SK-N-DZ (cell line): Measurements from ENCODE around the gene ARHGAP5.
A peak's percentile ranks its signal among the peaks of the same experiment; 100 is the strongest.

Experiments
- DNase-seq: peaks from one replicate; pipeline ENCODE4 v3.0.0-alpha.2; 2015; ENCODE audit warnings: low spot score

Gene ARHGAP5

GRCh38 chr14:32183151-32184058, 106.3 kb downstream of the ARHGAP5 start:
- DNase-seq = no peak

- no peak for DNase-seq
Measured at GRCh38 chr14:32185097-32185496, 108.0 kb downstream of the ARHGAP5 start.

DNA sequence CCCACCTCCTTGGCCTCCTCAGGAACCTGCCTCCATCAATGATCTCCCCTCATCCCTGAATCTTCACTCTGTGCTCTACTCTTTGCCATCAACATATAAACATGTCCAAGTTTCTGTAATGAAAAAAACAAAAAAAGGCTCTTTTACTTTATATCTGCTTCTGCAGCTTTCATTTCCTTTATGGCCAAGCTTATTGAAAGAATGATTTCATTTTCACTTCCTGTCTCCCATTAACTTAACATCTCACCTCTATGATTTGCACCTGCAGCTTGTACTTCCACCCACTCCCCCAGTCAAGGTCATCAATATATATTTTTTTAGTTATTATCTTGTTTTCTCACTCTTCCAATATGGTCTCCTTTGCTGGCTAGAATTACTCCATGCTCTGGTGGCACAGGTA, 109.1 kb downstream of the ARHGAP5 start:
- no peak for DNase-seq

GRCh38 chr14:32189811-32190210, 112.7 kb downstream of the ARHGAP5 start:
- DNase-seq = no peak

GRCh38 chr14:32190673-32191072, 113.6 kb downstream of the ARHGAP5 start:
- DNase-seq = no peak

DNA sequence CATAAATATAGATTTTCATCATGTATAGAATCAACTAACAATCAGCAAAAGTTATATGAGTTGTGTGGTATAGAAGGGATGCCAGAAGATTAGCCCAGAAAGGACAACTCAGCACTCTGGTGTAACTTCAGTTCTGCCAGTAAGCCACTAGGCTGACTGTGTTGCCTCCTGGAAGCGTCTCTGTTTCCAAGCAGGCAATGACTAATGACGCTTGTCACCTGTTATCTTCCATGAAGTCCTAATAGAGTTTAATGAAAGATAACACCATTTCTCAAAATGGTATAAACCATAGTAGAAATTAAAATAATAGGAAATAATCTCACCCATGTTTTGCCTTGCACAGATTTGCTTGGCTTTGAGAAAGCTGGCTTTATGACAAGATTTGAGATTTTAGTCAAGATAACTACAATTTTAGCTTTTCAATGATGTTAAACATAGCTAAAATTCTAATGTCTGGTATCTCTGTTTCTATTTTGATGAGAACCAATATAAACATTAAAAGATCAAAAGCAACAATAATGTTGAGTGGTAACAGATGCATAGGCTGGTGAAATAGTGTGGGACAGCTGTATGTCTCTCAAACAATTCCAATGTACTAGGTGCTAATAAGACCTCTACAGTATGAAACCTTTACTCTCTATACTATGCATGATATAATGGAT, 115.7 kb downstream of the ARHGAP5 start:
- DNase-seq = no peak

- DNase-seq = no peak
Measured at GRCh38 chr14:32193532-32193931, 116.4 kb downstream of the ARHGAP5 start.

DNA sequence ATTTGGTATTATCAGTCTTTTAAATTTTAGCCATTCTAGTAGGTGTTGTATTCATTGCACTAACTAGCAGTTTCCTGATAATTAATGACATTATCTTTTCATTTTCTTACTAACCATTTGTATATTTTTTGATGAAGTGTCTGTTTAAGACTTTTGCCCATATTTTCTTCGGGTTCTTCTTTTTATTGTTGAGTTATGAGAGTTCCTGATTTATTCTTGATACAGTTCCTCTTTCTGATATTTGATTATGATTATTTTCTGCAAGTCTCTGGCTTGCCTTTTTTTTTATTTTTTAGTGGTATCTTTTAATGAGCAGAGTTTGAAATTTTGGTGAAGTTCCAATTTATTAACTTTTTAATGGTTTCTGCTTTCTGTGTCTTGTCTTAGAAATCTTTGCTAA, 118.5 kb downstream of the ARHGAP5 start:
- DNase-seq = no peak

DNA sequence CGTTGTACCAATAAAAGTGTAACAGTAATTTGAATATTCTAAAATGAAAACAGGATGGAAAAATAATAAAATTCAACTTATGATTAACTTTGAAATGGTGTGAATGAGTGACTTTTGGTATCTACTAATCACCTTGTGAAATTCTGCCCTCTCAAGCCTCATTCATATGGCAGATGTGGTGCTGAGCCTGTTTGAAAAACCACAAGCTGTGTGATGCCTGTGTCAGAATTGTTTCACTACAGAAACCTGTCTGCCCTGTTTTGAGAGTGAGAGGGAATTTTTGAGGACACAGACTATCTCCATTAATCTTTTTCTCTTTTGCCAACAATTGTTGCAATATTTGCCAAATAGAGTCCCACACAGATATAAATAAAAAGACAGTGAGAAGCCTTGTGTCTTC, 120.8 kb downstream of the ARHGAP5 start:
- DNase-seq = no peak

DNA sequence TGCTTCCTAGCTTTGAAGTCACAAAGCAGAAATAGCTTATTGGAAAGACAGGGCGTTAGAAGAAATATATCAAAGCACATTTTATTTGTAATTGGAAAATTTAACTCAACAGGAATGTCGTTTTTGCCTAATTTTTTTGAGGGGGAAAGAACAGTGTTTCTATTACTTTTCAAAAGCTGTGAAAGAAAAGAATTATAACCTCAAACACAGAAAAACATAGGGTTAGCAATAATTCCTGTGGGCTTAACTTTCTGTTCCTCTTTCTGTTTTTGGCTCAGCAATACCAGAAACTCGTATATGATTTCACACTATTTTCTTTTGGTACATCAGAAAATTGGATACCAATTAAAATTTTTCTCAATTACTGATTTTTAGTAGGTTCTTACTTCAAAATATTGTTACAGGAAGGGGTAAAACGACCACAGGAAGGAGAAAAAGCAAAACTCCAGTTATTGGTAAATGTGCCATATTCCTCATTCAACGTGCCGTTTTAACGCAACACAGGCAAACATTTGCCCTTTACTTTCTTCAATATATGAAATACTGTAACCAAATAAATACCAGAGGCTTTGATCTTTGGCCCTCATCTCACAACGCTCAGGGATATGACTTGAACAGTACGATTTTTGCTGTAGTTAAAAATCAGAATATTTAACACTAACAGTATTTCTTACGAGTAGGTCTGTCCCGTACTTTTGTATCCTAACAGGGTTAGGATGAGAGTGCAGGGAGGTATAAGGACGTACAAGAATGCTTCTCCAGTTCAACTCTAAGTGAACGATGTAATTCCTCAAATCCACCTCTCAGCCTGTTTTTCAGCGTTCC, 123.5 kb downstream of the ARHGAP5 start:
- no peak for DNase-seq

DNA sequence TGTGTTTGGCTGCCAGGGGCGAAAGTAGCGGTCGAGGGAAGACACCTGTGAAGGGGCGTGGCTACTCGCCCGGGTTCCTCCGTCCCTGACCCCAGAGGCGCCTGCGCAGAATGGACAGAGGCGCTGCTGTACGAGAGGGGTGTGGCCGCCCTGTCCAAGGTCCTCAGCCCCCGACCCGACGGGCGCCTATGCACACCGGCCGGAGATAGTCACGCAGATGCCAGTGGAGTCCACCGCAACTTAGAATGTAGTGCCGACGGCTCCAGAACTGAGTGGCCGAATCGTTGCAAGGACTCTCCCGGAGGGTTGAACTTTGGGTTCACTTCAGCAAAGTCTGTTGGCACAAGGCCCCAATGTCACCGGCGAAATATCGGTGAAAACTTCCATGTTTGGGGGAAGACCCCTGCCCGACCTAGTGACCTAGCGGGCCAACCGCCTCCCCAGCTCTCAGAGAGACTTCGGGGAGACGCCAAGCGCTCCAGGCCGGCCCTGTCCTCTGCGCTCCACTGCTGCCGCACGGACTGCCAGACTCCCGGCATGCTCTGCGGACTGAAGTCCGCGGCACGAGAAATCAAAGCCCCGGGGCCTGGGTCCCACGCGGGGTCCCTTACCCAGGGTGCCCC, 124.2 kb downstream of the ARHGAP5 start:
- peak; percentile 94 for DNase-seq

- peak; percentile 87 for DNase-seq
Measured at GRCh38 chr14:32201816-32202490, 124.8 kb downstream of the ARHGAP5 start, which contains the start of gene RNU6-7. TSS of gene RNU6-7 (plus strand) at chr14:32202045.

DNA sequence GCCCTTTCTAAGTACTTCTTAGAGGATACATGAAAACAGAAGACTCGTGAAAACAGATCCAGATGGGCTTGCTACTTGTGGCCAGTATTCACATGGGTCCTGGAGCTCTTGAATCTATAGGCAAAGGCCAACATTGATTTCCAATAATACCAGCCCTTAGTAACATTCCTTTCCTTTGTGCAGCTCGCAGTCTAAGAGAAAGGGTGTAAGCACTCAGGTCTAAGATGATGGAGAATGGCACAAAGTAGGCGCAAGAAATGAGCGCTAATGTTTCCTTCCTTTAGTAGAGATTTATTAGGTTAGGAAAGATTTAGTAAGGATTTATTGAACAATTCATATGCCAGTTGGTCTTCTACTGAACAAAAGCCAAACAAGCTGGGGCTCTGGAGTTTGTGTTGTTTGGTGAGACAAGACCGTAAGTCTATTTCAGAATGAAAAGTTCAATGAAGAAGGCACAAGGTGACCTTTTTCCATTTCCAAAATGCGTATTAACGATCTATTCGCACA, 125.4 kb downstream of the ARHGAP5 start:
- peak; percentile 71 for DNase-seq

- peak; percentile 95 for DNase-seq
Measured at GRCh38 chr14:32202998-32203882, 126.1 kb downstream of the ARHGAP5 start, which contains the start of gene RNU6-8. TSS of gene RNU6-8 (minus strand) at chr14:32203269.

DNA sequence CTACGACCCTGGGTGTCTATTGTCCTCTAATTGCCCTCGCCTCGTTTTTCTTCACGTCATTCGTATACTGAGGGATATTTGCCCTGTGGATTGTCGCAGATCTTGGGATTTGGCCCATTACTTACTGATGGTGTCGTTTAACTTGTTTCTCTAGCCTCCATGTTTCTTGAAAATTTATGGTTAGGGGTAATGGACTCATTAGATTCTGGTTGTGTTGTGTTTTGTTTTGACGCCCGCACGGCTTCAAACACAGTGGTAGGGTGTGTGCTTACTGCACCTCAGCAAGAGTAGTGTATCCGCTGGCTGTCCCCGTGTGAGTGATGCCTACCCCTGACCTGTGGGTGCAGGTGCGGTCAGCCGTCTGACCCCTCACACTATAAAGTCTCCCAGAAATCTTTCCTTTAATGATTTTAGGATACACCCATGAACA, 126.8 kb downstream of the ARHGAP5 start:
- DNase-seq = peak; percentile 45

- no peak for DNase-seq
Measured at GRCh38 chr14:32205554-32205953, 128.4 kb downstream of the ARHGAP5 start.

GRCh38 chr14:32205984-32206383, 128.9 kb downstream of the ARHGAP5 start:
- DNase-seq = no peak

GRCh38 chr14:32206552-32206951, 129.4 kb downstream of the ARHGAP5 start:
- DNase-seq = no peak

- DNase-seq = no peak
Measured at GRCh38 chr14:32208490-32208889, 131.4 kb downstream of the ARHGAP5 start.
